Glutamatergic neuron (in vitro differentiated cells): ENCODE measurements around the gene CS. TPM values are rescaled to one million over a fixed set of nuclear protein-coding genes. Genes with fewer than 3 reads are reported as not detected.
"Not testable (repeated sequence)": the region's sequence is repeated elsewhere in the genome, so short reads cannot be mapped to it uniquely, and the experiment has no call there.

Experiments
- DNase-seq: peaks from one replicate; pipeline ENCODE4 v3.0.0; 2022
- H3K27ac Mint-ChIP-seq: one replicate; pipeline ENCODE4 v1.8.0; 2020; ENCODE audit warnings: mild to moderate bottlenecking, mixed read lengths, inconsistent platforms; ENCODE audit not compliant: unreplicated experiment
- H3K27me3 Mint-ChIP-seq: one replicate; pipeline ENCODE4 v1.8.0; 2020; ENCODE audit warnings: mild to moderate bottlenecking, moderate library complexity, mixed read lengths, inconsistent platforms; ENCODE audit not compliant: unreplicated experiment
- H3K36me3 Mint-ChIP-seq: one replicate; pipeline ENCODE4 v1.8.0; 2020; ENCODE audit warnings: mild to moderate bottlenecking, mixed read lengths, inconsistent platforms; ENCODE audit not compliant: unreplicated experiment
- H3K4me1 Mint-ChIP-seq: one replicate; pipeline ENCODE4 v1.8.0; 2020; ENCODE audit warnings: mild to moderate bottlenecking, low read depth, mixed read lengths, inconsistent platforms; ENCODE audit not compliant: unreplicated experiment
- H3K4me3 Mint-ChIP-seq: one replicate; pipeline ENCODE4 v1.8.0; 2020; ENCODE audit warnings: mild to moderate bottlenecking, mixed read lengths, inconsistent platforms; ENCODE audit not compliant: unreplicated experiment
- H3K9me3 Mint-ChIP-seq: one replicate; pipeline ENCODE4 v1.8.0; 2020; ENCODE audit warnings: mild to moderate bottlenecking, moderate library complexity, mixed read lengths, inconsistent platforms; ENCODE audit not compliant: unreplicated experiment
- CTCF ChIP-seq: fragments of 200-600 bp; sonication (generic); IDR thresholded peaks from one replicate; pipeline ENCODE4 v1.5.0; 2021; ENCODE audit not compliant: partially characterized antibody, unreplicated experiment
- total RNA-seq: library from RNA; stranded (reverse); fragmentation: NEBNext Ultra II Directional; extraction: Animal tissue kit (Norgen Biotek cat#: 25700); gene quantifications from one replicate; pipeline ENCODE4 v1.2.1, GENCODE V29; 2021; ENCODE audit not compliant: unreplicated experiment

Gene CS
- total RNA-seq, 1 donor from 2014 or later = 257 TPM

- TF ChIP-seq CTCF = no peak
- Mint-ChIP-seq H3K27ac (no peak overlapping the region), H3K36me3 (no peaks in the 10 kb centered on the region), H3K9me3 (peaks cover 3% of the 10 kb centered on the region), H3K27me3 (no peaks in the 10 kb centered on the region), H3K4me3 (no peak overlapping the region), H3K4me1 (peaks cover 13% of the 10 kb centered on the region)
- DNase-seq = no peak
Observed at GRCh38 chr12:56293795-56294194, 6.3 kb downstream of the CS start.

GRCh38 chr12:56288705-56289387 is 11.3 kb downstream of the CS start:
- Mint-ChIP-seq H3K4me3 (no peak overlapping the region), H3K27me3 (no peaks in the 10 kb centered on the region), H3K4me1 (no peaks in the 10 kb centered on the region), H3K36me3 (no peaks in the 10 kb centered on the region), H3K9me3 (no peaks in the 10 kb centered on the region), H3K27ac (no peak overlapping the region)
- DNase-seq = no peak
- no peak for TF ChIP-seq CTCF

- H3K27me3 Mint-ChIP-seq = peaks cover 2% of the 10 kb centered on the region
- no peaks in the 10 kb centered on the region for H3K4me1 Mint-ChIP-seq
- DNase-seq = no peak
- H3K27ac Mint-ChIP-seq = no peak overlapping the region
- H3K9me3 Mint-ChIP-seq = peaks cover 1% of the 10 kb centered on the region
- no peak for TF ChIP-seq CTCF
- no peaks in the 10 kb centered on the region for H3K36me3 Mint-ChIP-seq
- no peak overlapping the region for H3K4me3 Mint-ChIP-seq
Observed at GRCh38 chr12:56286044-56286830, 13.9 kb downstream of the CS start.

GRCh38 chr12:56284263-56284662 is 15.9 kb downstream of the CS start:
- DNase-seq, H3K9me3 Mint-ChIP-seq, H3K4me3 Mint-ChIP-seq, H3K36me3 Mint-ChIP-seq, H3K27me3 Mint-ChIP-seq, H3K4me1 Mint-ChIP-seq, H3K27ac Mint-ChIP-seq: not testable (repeated sequence)

- Mint-ChIP-seq H3K27me3 (peaks cover 2% of the 10 kb centered on the region), H3K9me3 (peaks cover 1% of the 10 kb centered on the region), H3K4me1 (no peaks in the 10 kb centered on the region), H3K36me3 (peaks cover 6% of the 10 kb centered on the region), H3K27ac (no peak overlapping the region), H3K4me3 (no peak overlapping the region)
- DNase-seq = no peak
- no peak for TF ChIP-seq CTCF
Observed at GRCh38 chr12:56282579-56282978, 17.6 kb downstream of the CS start.
